Esophagus muscularis mucosa (tissue), 4 donors: ENCODE measurements around the gene ZBTB5. TPM values are rescaled to one million over a fixed set of nuclear protein-coding genes. Genes with fewer than 3 reads are reported as not detected.

Source experiments
- DNase-seq: peaks from one replicate; pipeline ENCODE4 v3.0.0-alpha.2; 2017; ENCODE audit errors: extremely low spot score
- H3K27ac ChIP-seq, 4 donors: fragments of 200-600 bp; sonication (generic); replicated peaks in 1 of 4; 1 replicate in 3 of 4; 2 replicates in 1 of 4; pipeline ENCODE4 v1.5.1; 2016 to 2019; ENCODE audit warnings: mild to moderate bottlenecking in 1 of 4
- H3K27me3 ChIP-seq, 4 donors: fragments of 200-600 bp; sonication (generic); one replicate each; pipeline versions ENCODE4 v1.5.1 to v1.6.0; 2016 to 2019
- H3K36me3 ChIP-seq, 4 donors: fragments of 200-600 bp; sonication (generic); one replicate each; pipeline ENCODE4 v1.5.1; 2016 to 2019
- H3K4me1 ChIP-seq, 4 donors: fragments of 200-600 bp; sonication (generic); one replicate each; pipeline ENCODE4 v1.5.1; 2016 to 2019
- H3K4me3 ChIP-seq, 4 donors: fragments of 200-600 bp; sonication (generic); 1 replicate in 2 of 4; 2 replicates in 2 of 4; pipeline ENCODE4 v1.5.1; 2016 to 2019; ENCODE audit warnings: mild to moderate bottlenecking in 4 of 4, moderate library complexity in 1 of 4
- H3K9me3 ChIP-seq, 4 donors: fragments of 200-600 bp; sonication (generic); 1 replicate in 3 of 4; 2 replicates in 1 of 4; pipeline ENCODE4 v1.5.1; 2016 to 2019
- EP300 ChIP-seq: sonication (generic); formaldehyde crosslinking; IDR thresholded peaks from one replicate; pipeline ENCODE4 v1.6.1; 2017; ENCODE audit warnings: antibody characterized with exemption
- POLR2A ChIP-seq: fragments of 450-650 bp; IDR thresholded peaks from one replicate; pipeline ENCODE4 v1.6.1; 2017; ENCODE audit warnings: antibody characterized with exemption, moderate library complexity, mild to moderate bottlenecking, low read depth
- POLR2AphosphoS5 ChIP-seq, 2 donors: sonication (generic); formaldehyde crosslinking; IDR thresholded peaks; one replicate each; pipeline ENCODE4 v1.6.1; 2017; ENCODE audit warnings: antibody characterized with exemption in 2 of 2
- WGBS: methylation state at CpG from one replicate; pipeline ENCODE4 v1.1.5; 2018; 5-methylcytosine and 5-hydroxymethylcytosine counted together
- intact Hi-C: fragments of 100-400 bp; cut with DNase I; formaldehyde crosslinking; loops from one replicate; pipeline ENCODE4 v1.15.1; 2023
- total RNA-seq, 4 donors: library from RNA; depleted of rRNA; stranded (reverse); fragments of >200 nt; gene quantifications; one replicate each; pipeline versions ENCODE4 v1.1.0 to v1.2.1, GENCODE V29; 2016
- TF ChIP-seq, protein P1 (sequence below), 3 experiments: fragments of 200-600 bp in 2 of 3; fragments of 450-650 bp in 1 of 3; sonication (generic) in 2 of 3; IDR thresholded peaks; one replicate each; pipeline ENCODE4 v1.5.1; 2017 to 2019; ENCODE audit warnings: antibody characterized with exemption in 3 of 3, mild to moderate bottlenecking in 2 of 3, moderate library complexity in 1 of 3

The ZBTB5 gene
- total RNA-seq, 4 donors from 2014 or later, result 9.6 to 20.4 (median 12.6) TPM

DNA sequence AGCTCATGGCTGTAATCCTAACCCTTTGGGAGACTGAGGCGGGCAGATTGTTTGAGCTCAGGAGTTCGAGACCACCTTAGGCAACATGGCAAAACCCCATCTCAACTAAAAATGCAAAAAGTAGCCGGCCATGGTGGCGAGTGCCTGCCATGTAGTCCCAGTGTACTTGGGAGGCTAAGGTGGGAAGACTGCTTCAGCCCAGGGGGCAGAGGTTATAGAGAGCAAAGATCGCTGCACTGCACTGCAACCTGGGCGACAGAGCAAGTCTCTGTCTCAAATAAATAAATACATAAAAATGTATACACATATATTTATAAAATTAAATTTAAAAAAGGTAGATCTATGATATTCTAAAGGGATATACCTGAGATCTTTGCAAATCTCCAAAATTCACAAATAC is 19.4 kb downstream of the ZBTB5 start:
- H3K9me3 ChIP-seq, result no peaks in the 10 kb centered on the region
- intact Hi-C loops, result no loop called here
- peaks cover 12 to 21% (median 19%) of the 10 kb centered on the region in 4 donors for H3K36me3 ChIP-seq
- H3K4me3 ChIP-seq, result no peak overlapping the region
- no peaks in the 10 kb centered on the region for H3K27me3 ChIP-seq
- TF ChIP-seq POLR2AphosphoS5 (IDR thresholded peaks at IDR 0.05) (no peak), POLR2A (no peak), EP300 (no peak)
- TF ChIP-seq, protein P1, sequence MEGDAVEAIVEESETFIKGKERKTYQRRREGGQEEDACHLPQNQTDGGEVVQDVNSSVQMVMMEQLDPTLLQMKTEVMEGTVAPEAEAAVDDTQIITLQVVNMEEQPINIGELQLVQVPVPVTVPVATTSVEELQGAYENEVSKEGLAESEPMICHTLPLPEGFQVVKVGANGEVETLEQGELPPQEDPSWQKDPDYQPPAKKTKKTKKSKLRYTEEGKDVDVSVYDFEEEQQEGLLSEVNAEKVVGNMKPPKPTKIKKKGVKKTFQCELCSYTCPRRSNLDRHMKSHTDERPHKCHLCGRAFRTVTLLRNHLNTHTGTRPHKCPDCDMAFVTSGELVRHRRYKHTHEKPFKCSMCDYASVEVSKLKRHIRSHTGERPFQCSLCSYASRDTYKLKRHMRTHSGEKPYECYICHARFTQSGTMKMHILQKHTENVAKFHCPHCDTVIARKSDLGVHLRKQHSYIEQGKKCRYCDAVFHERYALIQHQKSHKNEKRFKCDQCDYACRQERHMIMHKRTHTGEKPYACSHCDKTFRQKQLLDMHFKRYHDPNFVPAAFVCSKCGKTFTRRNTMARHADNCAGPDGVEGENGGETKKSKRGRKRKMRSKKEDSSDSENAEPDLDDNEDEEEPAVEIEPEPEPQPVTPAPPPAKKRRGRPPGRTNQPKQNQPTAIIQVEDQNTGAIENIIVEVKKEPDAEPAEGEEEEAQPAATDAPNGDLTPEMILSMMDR (IDR thresholded peaks at IDR 0.05), result no peak
- no peak overlapping the region for H3K27ac ChIP-seq
- DNase-seq, result no peak
- peaks cover 0 to 29% (median 9%) of the 10 kb centered on the region in 4 donors for H3K4me1 ChIP-seq
- 96% methylated on average over 6 of the region's 6 CpGs for WGBS

DNA sequence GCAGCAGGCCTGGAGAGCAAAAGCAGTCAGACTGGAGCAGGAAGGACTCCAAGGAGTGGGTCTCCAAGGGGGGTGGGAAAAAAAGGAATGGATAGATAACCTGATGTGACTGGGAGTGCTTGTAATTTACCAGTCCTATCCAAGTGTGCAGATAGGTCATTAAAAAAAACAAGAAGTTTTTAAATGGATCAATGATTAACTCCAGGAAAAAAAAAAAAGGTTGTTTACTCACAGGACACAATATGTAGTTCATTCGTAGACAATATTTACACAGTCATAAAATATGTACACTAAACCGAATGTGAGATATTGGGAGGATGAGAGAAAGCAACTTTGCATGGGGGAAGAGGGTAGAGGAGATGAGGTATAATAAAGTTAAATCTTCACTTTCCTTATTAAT is 20.4 kb downstream of the ZBTB5 start:
- TF ChIP-seq POLR2A (no peak), POLR2AphosphoS5 (IDR thresholded peaks at IDR 0.05) (no peak), EP300 (no peak)
- TF ChIP-seq, protein P1 (IDR thresholded peaks at IDR 0.05), result no peak
- H3K36me3 ChIP-seq, result peaks cover 18 to 30% (median 28%) of the 10 kb centered on the region in 4 donors
- no peak for DNase-seq
- H3K9me3 ChIP-seq, result no peaks in the 10 kb centered on the region
- intact Hi-C loops, result no loop called here
- no peaks in the 10 kb centered on the region for H3K27me3 ChIP-seq
- H3K27ac ChIP-seq, result no peak overlapping the region
- no peak overlapping the region for H3K4me3 ChIP-seq
- peaks cover 0 to 22% (median 7%) of the 10 kb centered on the region in 4 donors for H3K4me1 ChIP-seq
- WGBS, result 85% methylated on average over 2 of the region's 2 CpGs

DNA sequence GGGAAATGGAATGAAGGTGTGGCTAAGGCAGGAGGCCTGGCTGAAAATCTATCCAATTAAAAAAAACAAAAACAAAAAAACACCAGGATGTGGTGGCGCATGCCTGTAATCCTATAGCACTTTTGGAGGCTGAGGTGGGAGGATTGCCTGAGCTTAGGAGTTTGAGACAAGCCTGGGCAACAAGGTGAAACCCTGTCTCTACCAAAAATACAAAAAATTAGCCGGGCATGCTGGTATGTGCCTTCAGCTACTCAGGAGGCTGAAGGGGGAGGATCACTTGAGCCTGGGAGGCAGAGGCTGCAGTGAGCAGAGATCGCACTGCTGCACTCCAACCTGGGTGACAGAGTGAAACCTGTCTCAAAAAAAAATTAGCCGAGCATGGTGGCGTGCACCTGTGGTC is 21.7 kb downstream of the ZBTB5 start:
- TF ChIP-seq, protein P1 (IDR thresholded peaks at IDR 0.05), result no peak
- no peak for TF ChIP-seq EP300
- no peak for TF ChIP-seq POLR2AphosphoS5 (IDR thresholded peaks at IDR 0.05)
- no peak for TF ChIP-seq POLR2A
- Histone ChIP-seq H3K36me3 (peaks cover 18 to 44% (median 39%) of the 10 kb centered on the region in 4 donors), H3K4me3 (no peak overlapping the region), H3K9me3 (no peaks in the 10 kb centered on the region), H3K27ac (no peak overlapping the region), H3K27me3 (no peaks in the 10 kb centered on the region), H3K4me1 (peaks cover 5 to 22% (median 13%) of the 10 kb centered on the region in 4 donors)
- 98% methylated on average over 5 of the region's 5 CpGs for WGBS
- intact Hi-C loops, result no loop called here
- no peak for DNase-seq

DNA sequence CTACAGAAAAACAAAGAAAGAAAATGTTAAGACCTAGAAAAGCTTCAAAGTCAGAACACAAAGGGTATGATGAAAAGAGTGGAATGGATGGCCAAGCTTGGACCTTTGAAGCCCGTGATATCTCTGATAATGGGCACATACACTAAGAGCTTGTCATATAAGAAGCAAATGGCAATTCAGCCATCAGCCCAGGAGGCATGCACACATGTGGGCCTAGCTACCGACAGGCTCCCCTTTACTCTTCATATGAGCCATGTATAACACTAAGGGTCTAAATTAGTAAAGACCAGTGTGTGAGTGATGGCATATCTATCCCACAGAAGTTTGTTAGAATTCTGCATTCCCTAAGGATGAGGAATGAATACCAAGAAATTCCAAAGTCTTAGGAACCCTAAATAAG is 22.7 kb downstream of the ZBTB5 start:
- intact Hi-C loops, result no loop called here
- peaks cover 20 to 54% (median 49%) of the 10 kb centered on the region in 4 donors for H3K36me3 ChIP-seq
- 94% methylated on average over 2 of the region's 2 CpGs for whole genome bisulfite sequencing

More for the DNA sequence above, 22.7 kb downstream of the ZBTB5 start:
- no peak for DNase-seq
- no peaks in the 10 kb centered on the region for H3K9me3 ChIP-seq
- no peak overlapping the region for H3K27ac ChIP-seq
- H3K4me3 ChIP-seq, result no peak overlapping the region
- TF ChIP-seq POLR2A (no peak), POLR2AphosphoS5 (IDR thresholded peaks at IDR 0.05) (no peak), EP300 (no peak)
- TF ChIP-seq, protein P1 (IDR thresholded peaks at IDR 0.05), result no peak
- no peaks in the 10 kb centered on the region for H3K27me3 ChIP-seq
- peaks cover 10 to 22% (median 16%) of the 10 kb centered on the region in 4 donors for H3K4me1 ChIP-seq
